ENCODE data around the gene GALNT1. TPM values are rescaled to one million over a fixed set of nuclear protein-coding genes. Genes with fewer than 3 reads are reported as not detected.

GALNT1 gene
- total RNA-seq, 4 donors from 2014 or later = 47.6 to 129 (median 73.5) TPM

GRCh38 chr18:35750929-35751328 is 169.4 kb downstream of the GALNT1 start:
- 58 to 59% methylated on average over 2 of the region's 2 CpGs for WGBS, 2 donors
- H3K36me3 ChIP-seq = no peaks in the 10 kb centered on the region
- intact Hi-C loops (cut with DNase I) = no loop called here

GRCh38 chr18:35753306-35753910 is 171.9 kb downstream of the GALNT1 start:
- Histone ChIP-seq H3K4me1 (peaks cover 0 to 15% (median 0%) of the 10 kb centered on the region in 3 donors), H3K36me3 (no peaks in the 10 kb centered on the region), H3K27me3 (no peaks in the 10 kb centered on the region), H3K9me3 (no peaks in the 10 kb centered on the region), H3K4me3 (no peak overlapping the region), H3K27ac (no peak overlapping the region)
- intact Hi-C loops (cut with DNase I) = no loop called here
- 39 to 53% methylated on average over 5 of the region's 5 CpGs for WGBS, 2 donors
- TF ChIP-seq CTCF (IDR thresholded peaks at IDR 0.05) (no peak), POLR2A (IDR thresholded peaks at IDR 0.05) (no peak)
- no peak for DNase-seq

More at GRCh38 chr18:35750929-35751328, 169.4 kb downstream of the GALNT1 start:
- Histone ChIP-seq H3K27ac (no peak overlapping the region), H3K4me3 (no peak overlapping the region), H3K27me3 (no peaks in the 10 kb centered on the region), H3K9me3 (no peaks in the 10 kb centered on the region), H3K4me1 (peaks cover 0 to 21% (median 0%) of the 10 kb centered on the region in 3 donors)
- TF ChIP-seq CTCF (IDR thresholded peaks at IDR 0.05) (no peak), POLR2A (IDR thresholded peaks at IDR 0.05) (no peak)
- no peak for DNase-seq

GRCh38 chr18:35754464-35754863 is 172.9 kb downstream of the GALNT1 start:
- no peak for DNase-seq
- intact Hi-C loops (cut with DNase I) = no loop called here

GRCh38 chr18:35755369-35755768 is 173.8 kb downstream of the GALNT1 start:
- 80 to 84% methylated on average over 7 of the region's 7 CpGs for WGBS, 2 donors
- H3K27me3 ChIP-seq = no peaks in the 10 kb centered on the region
- H3K4me1 ChIP-seq = peaks cover 0 to 10% (median 0%) of the 10 kb centered on the region in 3 donors
- intact Hi-C loops (cut with DNase I) = loop anchor here (5.0 kb wide), 1 partner anchor 197 kb away; no protein-coding TSS in a partner anchor
- TF ChIP-seq POLR2A (IDR thresholded peaks at IDR 0.05) = no peak
- no peak for TF ChIP-seq CTCF (IDR thresholded peaks at IDR 0.05)
- no peak overlapping the region for H3K27ac ChIP-seq
- no peak for DNase-seq
- H3K36me3 ChIP-seq = no peaks in the 10 kb centered on the region
- no peak overlapping the region for H3K4me3 ChIP-seq
- H3K9me3 ChIP-seq = no peaks in the 10 kb centered on the region

More at GRCh38 chr18:35754464-35754863, 172.9 kb downstream of the GALNT1 start:
- no peaks in the 10 kb centered on the region for H3K36me3 ChIP-seq
- WGBS, 2 donors = 33 to 70% methylated on average over 1 to 3 of the region's 4 CpGs
- TF ChIP-seq CTCF (IDR thresholded peaks at IDR 0.05) (no peak), POLR2A (IDR thresholded peaks at IDR 0.05) (no peak)
- no peak overlapping the region for H3K4me3 ChIP-seq
- H3K4me1 ChIP-seq = peaks cover 0 to 15% (median 0%) of the 10 kb centered on the region in 3 donors
- no peaks in the 10 kb centered on the region for H3K9me3 ChIP-seq
- H3K27me3 ChIP-seq = no peaks in the 10 kb centered on the region
- no peak overlapping the region for H3K27ac ChIP-seq

GRCh38 chr18:35756506-35757117 is 175.1 kb downstream of the GALNT1 start:
- no peaks in the 10 kb centered on the region for H3K27me3 ChIP-seq
- no peaks in the 10 kb centered on the region for H3K9me3 ChIP-seq
- H3K36me3 ChIP-seq = no peaks in the 10 kb centered on the region
- intact Hi-C loops (cut with DNase I) = loop anchor here (5.0 kb wide), 1 partner anchor 196 kb away; no protein-coding TSS in a partner anchor
- H3K4me3 ChIP-seq = no peak overlapping the region
- no peak for TF ChIP-seq POLR2A (IDR thresholded peaks at IDR 0.05)
- peak; percentile 59 to 83 (median 75) for TF ChIP-seq CTCF (IDR thresholded peaks at IDR 0.05)
- 21% methylated on average over 5 of the region's 5 CpGs for WGBS, 2 donors
- H3K27ac ChIP-seq = no peak overlapping the region
- DNase-seq = no peak
- peaks cover 0 to 10% (median 0%) of the 10 kb centered on the region in 3 donors for H3K4me1 ChIP-seq

Data from esophagus squamous epithelium (tissue), 5 donors.